ENCODE measurements around the gene B9D2.
"Not testable (repeated sequence)": the region's sequence is repeated elsewhere in the genome, so short reads cannot be mapped to it uniquely, and the experiment has no call there.

The B9D2 gene

DNA sequence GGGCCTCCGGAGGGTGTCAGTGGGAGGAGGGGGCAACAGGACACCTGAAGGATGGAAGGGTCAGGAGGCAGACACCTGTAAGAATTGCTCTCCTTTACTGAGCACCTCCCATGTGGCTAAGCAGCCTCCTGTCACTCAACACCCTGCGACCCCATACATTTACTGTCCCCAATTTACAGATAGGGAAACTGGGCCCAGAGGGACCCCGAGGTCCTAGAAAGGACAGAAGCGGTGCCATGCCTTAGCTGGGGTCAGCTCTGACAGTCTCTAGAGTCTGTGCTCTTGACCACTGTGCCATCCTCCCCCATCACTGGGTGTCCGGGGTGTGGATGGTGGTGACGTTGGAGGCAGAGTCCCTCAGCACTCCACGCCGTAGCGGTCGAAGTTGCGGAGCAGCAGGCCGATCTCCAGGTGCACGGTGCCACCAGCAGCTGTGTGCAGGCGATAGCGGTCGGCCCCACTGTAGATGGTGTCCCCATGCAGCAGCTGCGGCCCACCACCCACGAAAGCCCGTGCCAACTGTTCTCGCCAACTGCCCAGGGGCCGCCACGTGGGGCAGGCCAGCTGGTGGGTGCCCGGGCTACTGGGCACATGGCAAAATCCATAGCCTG is 9.5 kb downstream of the B9D2 start:
- peak overlapping the region; percentile 95 for H3K27ac Mint-ChIP-seq
- H3K4me1 Mint-ChIP-seq (ENCODE audit: low read depth), result peaks cover 48% of the 10 kb centered on the region
- H3K36me3 Mint-ChIP-seq (ENCODE audit: low read depth), result peaks cover 19% of the 10 kb centered on the region
- no peaks in the 10 kb centered on the region for H3K27me3 Mint-ChIP-seq (ENCODE audit: low read depth)
- H3K9me3 Mint-ChIP-seq, result no peaks in the 10 kb centered on the region
- peak overlapping the region; percentile 86 for H3K4me3 Mint-ChIP-seq

DNA sequence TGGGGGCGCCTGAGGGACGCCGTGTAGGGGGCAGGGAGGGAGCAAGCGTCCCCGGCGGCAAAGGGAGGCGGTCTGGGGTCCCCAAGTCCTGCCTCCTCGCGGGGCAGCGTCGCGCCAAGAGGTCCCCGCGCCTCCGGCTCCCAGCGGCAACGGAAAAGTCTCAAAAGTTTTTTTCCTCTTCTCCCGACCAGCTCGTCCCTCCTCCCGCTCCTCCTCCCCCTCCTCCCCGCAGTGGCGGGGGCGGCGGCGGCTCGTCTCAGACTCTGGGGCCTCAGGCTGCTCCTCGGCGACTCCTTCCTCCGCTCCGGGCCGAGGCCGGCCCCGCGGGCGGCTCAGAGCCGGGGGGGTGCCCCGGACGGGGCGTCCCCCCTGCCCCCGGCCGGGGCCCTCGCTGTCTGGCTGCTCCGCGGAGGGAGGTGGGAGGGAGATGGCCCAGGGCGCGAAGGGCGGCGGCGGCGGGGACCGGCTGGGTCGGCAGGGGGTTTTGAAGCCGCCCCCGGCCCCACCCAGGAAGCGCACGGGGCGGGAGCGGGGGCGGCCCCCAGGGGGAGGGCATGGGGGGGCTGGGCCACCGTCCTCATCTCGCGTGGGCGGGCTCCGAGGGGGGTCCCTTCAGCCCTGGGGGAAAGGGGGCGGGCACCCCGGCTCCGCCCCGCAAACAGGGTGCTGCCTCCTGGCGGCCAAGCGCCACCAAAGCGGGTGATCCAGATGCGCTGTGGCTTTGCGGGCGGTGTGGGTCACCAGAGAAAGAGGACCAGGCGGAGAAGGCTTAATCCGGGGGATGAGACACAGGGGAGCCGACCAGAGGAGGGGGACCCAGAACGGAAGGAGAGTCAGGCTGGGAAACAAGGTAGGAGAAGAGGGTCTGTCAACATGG is 10.2 kb downstream of the B9D2 start, which contains the start of gene TGFB1:
Gene TGFB1 (minus strand): TSS at position 457 of the 877 bp plus-strand sequence. CDS start 878 bp downstream, outside the sequence.
- H3K4me1 Mint-ChIP-seq (ENCODE audit: low read depth), result peaks cover 55% of the 10 kb centered on the region
- H3K27me3 Mint-ChIP-seq (ENCODE audit: low read depth), result no peaks in the 10 kb centered on the region
- peak within 1 kb of the TSS; percentile 96 for H3K4me3 Mint-ChIP-seq
- H3K36me3 Mint-ChIP-seq (ENCODE audit: low read depth), result peaks cover 25% of the 10 kb centered on the region
- peak within 1 kb of the TSS; percentile 95 for H3K27ac Mint-ChIP-seq
- peaks cover 3% of the 10 kb centered on the region for H3K9me3 Mint-ChIP-seq

DNA sequence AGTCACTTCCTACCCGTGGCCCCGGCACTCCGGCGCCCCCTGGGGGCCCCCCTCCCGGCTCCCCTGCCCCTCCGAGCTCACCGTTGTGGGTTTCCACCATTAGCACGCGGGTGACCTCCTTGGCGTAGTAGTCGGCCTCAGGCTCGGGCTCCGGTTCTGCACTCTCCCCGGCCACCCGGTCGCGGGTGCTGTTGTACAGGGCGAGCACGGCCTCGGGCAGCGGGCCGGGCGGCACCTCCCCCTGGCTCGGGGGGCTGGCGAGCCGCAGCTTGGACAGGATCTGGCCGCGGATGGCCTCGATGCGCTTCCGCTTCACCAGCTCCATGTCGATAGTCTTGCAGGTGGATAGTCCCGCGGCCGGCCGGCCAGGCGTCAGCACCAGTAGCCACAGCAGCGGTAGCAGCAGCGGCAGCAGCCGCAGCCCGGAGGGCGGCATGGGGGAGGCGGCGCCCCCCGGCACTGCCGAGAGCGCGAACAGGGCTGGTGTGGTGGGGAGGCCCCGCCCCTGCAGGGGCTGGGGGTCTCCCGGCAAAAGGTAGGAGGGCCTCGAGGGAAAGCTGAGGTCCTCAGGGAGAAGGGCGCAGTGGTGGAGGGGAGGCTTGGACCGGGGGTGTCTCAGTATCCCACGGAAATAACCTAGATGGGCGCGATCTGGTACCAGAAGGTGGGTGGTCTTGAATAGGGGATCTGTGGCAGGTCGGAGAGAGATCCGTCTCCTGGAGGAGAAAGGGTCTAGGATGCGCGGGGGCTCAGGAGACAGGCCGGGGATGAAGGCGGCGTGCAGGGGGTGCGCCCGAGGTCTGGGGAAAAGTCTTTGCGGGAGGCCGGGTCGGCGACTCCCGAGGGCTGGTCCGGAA is 11.1 kb downstream of the B9D2 start:
- Mint-ChIP-seq H3K27ac (peak overlapping the region; percentile 96), H3K9me3 (peaks cover 4% of the 10 kb centered on the region), H3K4me3 (peak overlapping the region; percentile 96), H3K36me3 (ENCODE audit: low read depth) (peaks cover 30% of the 10 kb centered on the region), H3K27me3 (ENCODE audit: low read depth) (no peaks in the 10 kb centered on the region), H3K4me1 (ENCODE audit: low read depth) (peaks cover 50% of the 10 kb centered on the region)

DNA sequence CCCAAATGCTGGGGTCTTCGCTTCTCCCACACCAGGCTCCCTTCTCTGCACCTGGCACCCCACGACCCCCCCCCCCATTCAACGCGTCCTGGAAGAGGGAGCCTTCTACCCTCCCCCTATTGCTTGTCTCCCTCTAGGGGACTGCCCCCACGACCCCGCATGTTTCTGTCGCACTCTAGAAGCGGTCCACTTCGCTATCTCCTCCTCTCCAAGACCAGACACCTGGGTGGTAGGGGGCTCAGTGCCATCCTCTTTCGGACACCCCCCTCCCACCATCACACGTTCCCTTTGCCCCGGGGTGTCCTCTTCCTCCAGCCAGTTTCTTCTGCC is 11.7 kb downstream of the B9D2 start:
- Mint-ChIP-seq H3K4me3 (peak overlapping the region; percentile 96), H3K27ac (peak overlapping the region; percentile 96), H3K9me3 (peaks cover 4% of the 10 kb centered on the region), H3K27me3 (ENCODE audit: low read depth) (no peaks in the 10 kb centered on the region), H3K4me1 (ENCODE audit: low read depth) (peaks cover 47% of the 10 kb centered on the region), H3K36me3 (ENCODE audit: low read depth) (peaks cover 29% of the 10 kb centered on the region)

DNA sequence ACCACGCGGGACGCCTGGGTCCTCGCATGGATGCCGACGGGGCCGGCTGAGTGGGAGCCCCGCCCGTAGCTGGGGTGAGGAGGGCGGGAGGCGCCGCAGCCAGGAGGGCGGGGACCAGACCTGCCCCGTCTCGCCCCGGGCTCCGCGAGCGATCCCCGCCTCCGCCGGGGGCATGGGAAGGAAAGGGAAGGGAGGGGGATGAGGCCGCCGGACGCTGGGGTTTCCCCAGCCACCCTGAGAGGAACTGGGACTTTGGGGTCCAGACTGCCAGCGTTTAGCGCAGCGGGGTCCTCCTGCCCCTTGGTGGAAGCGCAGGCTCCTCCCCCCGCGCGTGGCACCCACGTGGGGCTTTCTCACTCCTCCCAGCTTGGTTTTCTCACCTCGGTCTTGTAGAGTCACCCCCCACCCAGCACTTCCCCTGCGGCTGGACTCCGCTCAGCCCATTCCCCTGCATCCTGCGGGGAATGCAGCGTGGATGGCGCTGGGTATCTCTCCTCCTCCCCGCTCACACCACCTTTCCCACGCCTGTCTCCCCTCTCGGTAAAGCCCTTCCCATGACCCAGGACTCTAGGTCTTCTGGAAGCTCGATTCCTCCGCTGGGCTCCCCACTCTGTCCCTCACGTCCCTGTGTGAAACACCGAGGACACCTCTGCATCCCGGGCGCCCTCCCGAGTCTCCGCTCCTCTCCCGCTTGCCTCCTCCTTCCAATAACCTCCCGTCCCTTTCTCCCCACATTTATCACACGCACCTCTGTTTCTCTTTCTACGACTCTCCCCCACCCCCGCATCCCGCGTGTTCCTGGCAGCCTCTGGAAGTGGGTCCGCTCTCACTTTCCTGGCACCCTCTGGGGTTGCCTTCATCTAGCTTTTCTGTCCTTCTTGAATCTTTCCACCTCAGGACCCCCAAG is 12.4 kb downstream of the B9D2 start:
- peaks cover 29% of the 10 kb centered on the region for H3K36me3 Mint-ChIP-seq (ENCODE audit: low read depth)
- peak overlapping the region; percentile 96 for H3K27ac Mint-ChIP-seq
- H3K9me3 Mint-ChIP-seq, result peaks cover 4% of the 10 kb centered on the region
- no peaks in the 10 kb centered on the region for H3K27me3 Mint-ChIP-seq (ENCODE audit: low read depth)
- H3K4me1 Mint-ChIP-seq (ENCODE audit: low read depth), result peaks cover 41% of the 10 kb centered on the region
- peak overlapping the region; percentile 96 for H3K4me3 Mint-ChIP-seq

DNA sequence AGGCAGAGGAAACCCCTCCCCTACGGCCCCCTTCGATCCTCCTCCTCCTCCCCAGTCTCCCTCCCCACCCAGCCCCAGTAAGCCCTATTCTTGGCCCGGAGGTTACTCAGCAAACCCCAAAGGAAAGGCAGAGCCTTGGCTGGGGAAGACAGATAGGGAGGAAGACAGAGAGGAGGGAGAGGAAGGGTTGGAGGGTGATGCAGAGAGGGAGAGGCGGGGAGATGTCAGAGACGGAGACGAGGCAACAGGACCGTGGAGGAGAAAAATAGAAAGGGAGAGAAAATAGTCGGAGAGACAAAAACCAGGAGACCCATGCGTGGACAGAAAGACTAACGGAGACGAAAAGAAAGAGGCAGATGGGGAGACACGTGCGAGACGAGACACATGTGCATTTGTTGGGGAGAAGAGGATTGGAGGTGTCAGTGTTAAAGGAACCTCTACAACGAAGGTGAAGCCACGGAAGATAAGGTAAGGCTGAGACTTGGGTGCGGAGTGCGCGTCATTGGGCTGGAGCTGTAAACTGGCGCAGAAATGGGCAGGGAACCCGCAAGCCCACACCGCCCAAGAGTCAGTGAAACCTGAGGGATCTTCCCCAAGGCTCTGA is 13.1 kb downstream of the B9D2 start:
- H3K36me3 Mint-ChIP-seq (ENCODE audit: low read depth), result peaks cover 34% of the 10 kb centered on the region
- peaks cover 38% of the 10 kb centered on the region for H3K4me1 Mint-ChIP-seq (ENCODE audit: low read depth)
- no peaks in the 10 kb centered on the region for H3K27me3 Mint-ChIP-seq (ENCODE audit: low read depth)
- H3K4me3 Mint-ChIP-seq, result peak overlapping the region; percentile 96
- peak overlapping the region; percentile 85 for H3K27ac Mint-ChIP-seq
- H3K9me3 Mint-ChIP-seq, result peaks cover 4% of the 10 kb centered on the region

DNA sequence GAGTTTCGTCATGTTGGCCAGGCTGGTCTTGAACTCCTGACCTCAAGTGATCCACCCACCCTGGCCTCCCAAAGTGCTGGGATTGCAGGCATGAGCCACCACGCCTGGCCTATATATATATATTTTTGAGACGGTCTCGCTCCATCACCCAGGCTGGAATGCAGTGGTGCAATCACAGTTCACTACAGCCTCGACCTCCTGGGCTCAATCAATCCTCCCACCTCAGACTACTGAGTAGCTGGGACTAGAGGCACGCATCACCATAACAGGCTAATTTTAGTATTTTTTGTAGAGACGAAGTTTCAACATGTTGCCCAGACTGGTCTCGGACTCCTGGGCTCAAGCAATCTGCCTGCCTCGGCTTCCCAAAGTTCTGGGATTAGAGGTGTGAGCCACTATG is 17.0 kb downstream of the B9D2 start:
- not testable (repeated sequence) for H3K9me3 Mint-ChIP-seq; H3K27me3 Mint-ChIP-seq (ENCODE audit: low read depth); H3K27ac Mint-ChIP-seq; H3K4me3 Mint-ChIP-seq
- Mint-ChIP-seq H3K36me3 (ENCODE audit: low read depth) (peaks cover 45% of the 10 kb centered on the region), H3K4me1 (ENCODE audit: low read depth) (peaks cover 36% of the 10 kb centered on the region)

DNA sequence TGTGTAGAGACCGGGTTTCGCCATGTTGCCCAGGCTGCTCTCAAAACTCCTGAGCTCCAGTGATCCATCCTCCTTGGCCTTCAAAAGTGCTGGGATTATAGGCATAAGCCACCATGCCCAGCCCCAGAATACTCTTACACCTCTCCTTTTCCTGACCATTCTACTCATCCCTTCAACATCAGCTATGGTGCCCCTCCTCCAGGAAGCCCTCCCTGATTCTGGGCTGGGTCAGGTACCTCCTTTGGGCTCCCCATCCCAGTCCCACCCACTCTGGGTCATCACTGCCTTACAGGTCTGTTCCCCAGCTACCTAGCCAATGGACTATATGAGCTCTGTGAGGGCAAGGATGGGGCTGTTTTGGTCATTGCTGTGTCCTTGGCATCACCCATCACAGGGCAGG is 19.8 kb downstream of the B9D2 start:
- peaks cover 30% of the 10 kb centered on the region for H3K4me1 Mint-ChIP-seq (ENCODE audit: low read depth)
- no peak overlapping the region for H3K4me3 Mint-ChIP-seq
- H3K27ac Mint-ChIP-seq, result no peak overlapping the region
- H3K36me3 Mint-ChIP-seq (ENCODE audit: low read depth), result peaks cover 48% of the 10 kb centered on the region
- no peaks in the 10 kb centered on the region for H3K27me3 Mint-ChIP-seq (ENCODE audit: low read depth)
- peaks cover 4% of the 10 kb centered on the region for H3K9me3 Mint-ChIP-seq

DNA sequence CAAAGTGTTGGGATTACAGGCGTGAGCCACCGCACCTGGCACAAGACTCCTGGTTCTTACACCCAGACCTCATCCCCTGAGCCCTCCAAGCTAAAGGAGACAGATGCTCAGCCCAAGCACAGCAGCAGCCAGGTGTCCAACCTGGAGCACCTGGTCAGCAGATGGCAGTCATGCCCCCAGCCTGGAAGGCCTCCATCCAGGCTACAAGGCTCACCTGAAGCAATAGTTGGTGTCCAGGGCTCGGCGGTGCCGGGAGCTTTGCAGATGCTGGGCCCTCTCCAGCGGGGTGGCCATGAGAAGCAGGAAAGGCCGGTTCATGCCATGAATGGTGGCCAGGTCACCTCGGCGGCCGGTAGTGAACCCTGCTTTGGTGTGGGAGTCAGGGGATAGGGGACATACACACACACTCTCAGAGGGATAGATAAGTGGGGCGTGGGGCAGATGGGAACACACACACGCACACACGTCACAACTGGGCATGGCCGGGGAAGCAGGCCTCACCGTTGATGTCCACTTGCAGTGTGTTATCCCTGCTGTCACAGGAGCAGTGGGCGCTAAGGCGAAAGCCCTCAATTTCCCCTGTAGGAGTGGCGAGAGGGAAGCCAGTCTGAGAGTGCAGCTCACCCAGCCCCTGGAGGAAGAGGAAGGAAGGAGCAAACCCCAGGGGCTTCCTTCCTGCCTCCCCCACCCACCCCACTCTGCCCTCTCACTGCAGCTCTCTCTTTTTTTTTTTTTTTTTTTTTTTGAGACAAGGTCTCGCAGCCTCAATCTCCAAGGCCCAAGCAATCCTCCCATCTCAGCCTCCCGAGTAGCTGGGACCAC is 22.1 kb downstream of the B9D2 start:
- no peak overlapping the region for H3K4me3 Mint-ChIP-seq
- H3K9me3 Mint-ChIP-seq, result no peaks in the 10 kb centered on the region
- H3K27me3 Mint-ChIP-seq (ENCODE audit: low read depth), result no peaks in the 10 kb centered on the region
- H3K36me3 Mint-ChIP-seq (ENCODE audit: low read depth), result peaks cover 42% of the 10 kb centered on the region
- peaks cover 27% of the 10 kb centered on the region for H3K4me1 Mint-ChIP-seq (ENCODE audit: low read depth)
- H3K27ac Mint-ChIP-seq, result no peak overlapping the region

DNA sequence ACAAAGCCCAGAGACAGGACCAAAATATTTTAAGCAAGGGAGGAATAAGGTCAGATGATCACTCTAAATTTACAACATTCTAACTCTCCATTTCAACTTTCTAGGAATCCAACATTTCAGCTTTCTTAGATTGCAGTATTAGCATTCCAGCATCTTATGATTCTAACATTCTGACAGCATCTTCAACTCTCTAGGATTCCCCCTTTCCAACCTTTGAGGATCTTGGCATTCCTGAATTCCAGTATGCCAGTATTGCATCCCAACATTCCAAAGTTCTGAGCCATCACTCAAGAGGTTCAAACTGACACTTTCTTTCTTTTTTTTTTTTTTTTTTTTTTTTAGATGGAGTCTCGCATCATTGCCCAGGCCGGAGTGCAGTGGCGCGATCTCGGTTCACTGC is 24.0 kb downstream of the B9D2 start:
- peaks cover 37% of the 10 kb centered on the region for H3K36me3 Mint-ChIP-seq (ENCODE audit: low read depth)
- no peak overlapping the region for H3K4me3 Mint-ChIP-seq
- H3K4me1 Mint-ChIP-seq (ENCODE audit: low read depth), result peaks cover 30% of the 10 kb centered on the region
- H3K27me3 Mint-ChIP-seq (ENCODE audit: low read depth), result no peaks in the 10 kb centered on the region
- no peak overlapping the region for H3K27ac Mint-ChIP-seq
- no peaks in the 10 kb centered on the region for H3K9me3 Mint-ChIP-seq

DNA sequence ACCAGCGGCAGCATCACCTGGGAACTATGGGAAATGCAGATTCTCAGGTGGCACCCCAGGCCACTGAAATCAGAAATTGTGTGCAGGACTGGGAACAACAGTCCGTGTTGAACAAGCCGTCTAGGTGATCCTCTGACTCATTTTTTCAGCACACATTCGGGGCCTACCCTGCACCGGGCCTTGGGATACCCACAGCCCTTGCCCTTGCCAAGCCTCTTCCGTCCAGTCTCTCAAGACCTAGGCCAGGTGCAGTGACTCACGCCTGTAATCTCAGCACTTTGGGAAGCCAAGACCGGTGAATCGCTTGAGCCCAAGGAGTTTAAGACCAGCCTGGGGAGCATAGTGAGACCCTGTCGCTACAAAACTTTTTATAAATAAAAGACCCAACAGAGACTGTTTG is 28.5 kb downstream of the B9D2 start:
- H3K9me3 Mint-ChIP-seq, result no peaks in the 10 kb centered on the region
- H3K4me1 Mint-ChIP-seq (ENCODE audit: low read depth), result peaks cover 31% of the 10 kb centered on the region
- no peak overlapping the region for H3K4me3 Mint-ChIP-seq
- no peak overlapping the region for H3K27ac Mint-ChIP-seq
- no peaks in the 10 kb centered on the region for H3K27me3 Mint-ChIP-seq (ENCODE audit: low read depth)
- peaks cover 34% of the 10 kb centered on the region for H3K36me3 Mint-ChIP-seq (ENCODE audit: low read depth)

DNA sequence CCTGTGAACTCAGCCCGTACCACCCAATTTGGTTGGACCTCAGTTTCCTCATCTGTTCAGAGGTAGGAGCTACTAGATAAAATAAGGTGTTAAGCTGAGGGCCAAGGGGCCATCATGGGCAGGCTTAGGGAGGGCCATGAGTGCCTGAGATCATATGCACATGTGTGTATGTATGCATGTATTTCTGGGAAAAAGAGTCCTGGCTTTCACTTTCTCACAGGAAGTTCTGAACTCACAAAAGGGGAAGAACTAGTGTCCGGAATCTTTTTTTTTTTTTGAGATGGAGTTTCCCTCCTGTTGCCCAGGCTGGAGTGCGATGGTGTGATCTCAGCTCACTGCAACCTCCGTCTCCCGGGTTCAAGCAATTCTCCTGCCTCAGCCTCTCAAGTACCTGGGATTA is 29.2 kb downstream of the B9D2 start:
- H3K36me3 Mint-ChIP-seq (ENCODE audit: low read depth), result peaks cover 34% of the 10 kb centered on the region
- H3K4me1 Mint-ChIP-seq (ENCODE audit: low read depth), result peaks cover 32% of the 10 kb centered on the region
- no peaks in the 10 kb centered on the region for H3K27me3 Mint-ChIP-seq (ENCODE audit: low read depth)
- H3K27ac Mint-ChIP-seq, result peak overlapping the region; percentile 15
- H3K9me3 Mint-ChIP-seq, result no peaks in the 10 kb centered on the region
- H3K4me3 Mint-ChIP-seq, result no peak overlapping the region

DNA sequence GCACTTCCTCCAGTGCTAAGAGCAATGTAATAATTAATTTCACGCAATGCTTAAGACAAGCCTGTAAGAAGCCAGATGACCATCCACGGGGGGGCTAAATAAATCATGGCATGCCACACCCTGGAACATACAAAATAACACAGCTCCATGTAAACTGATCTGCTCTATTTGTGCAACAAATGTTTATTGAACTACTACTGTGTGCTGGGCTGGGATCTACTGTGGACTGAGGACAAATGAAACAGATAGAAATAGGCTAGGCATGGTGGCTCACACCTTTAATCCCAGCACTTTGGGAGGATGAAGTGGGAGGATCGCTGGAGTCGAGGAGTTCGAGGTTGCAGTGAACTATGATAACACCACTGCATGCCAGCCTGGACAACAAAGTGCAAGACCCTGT is 31.5 kb downstream of the B9D2 start:
- Mint-ChIP-seq H3K27me3 (ENCODE audit: low read depth) (no peaks in the 10 kb centered on the region), H3K4me1 (ENCODE audit: low read depth) (peaks cover 43% of the 10 kb centered on the region), H3K9me3 (no peaks in the 10 kb centered on the region), H3K4me3 (no peak overlapping the region), H3K36me3 (ENCODE audit: low read depth) (peaks cover 42% of the 10 kb centered on the region), H3K27ac (no peak overlapping the region)
